ENCODE results near the gene PHETA1.
"Not testable (repeated sequence)": the region's sequence is repeated elsewhere in the genome, so short reads cannot be mapped to it uniquely, and the experiment has no call there.

PHETA1 gene

DNA sequence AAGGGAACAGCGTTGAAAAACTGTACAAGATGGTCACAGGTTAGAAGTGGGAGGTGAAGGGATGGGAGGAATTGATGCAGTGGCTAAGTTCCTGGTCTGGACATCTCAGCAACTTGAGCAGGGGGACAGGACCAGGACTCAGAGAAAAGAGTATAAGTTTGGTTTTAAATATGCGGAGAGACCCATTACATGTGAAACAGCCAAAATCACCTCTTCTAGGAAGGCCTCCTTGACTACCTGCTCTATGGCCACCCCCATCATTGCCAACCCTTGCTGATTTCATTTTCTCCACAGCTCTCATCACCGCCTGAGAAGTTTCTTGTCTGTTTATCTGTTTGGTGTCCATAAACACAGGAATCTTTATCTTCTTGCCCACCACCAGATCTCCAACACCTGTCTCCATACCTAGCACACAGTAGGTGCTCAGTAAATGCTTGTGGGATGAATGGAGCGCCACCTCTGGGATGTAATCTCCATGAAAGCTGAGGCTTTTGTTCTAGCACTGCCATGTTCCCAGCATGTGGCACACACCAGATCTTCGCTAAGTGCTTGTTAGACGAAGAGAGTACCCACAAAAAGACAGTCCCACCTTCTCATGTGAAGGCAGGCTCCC, 11.2 kb upstream of the PHETA1 start:
- no peak overlapping the region for H3K4me3 ChIP-seq (ENCODE audit: low read depth, low read length)
- TF ChIP-seq, protein P1, sequence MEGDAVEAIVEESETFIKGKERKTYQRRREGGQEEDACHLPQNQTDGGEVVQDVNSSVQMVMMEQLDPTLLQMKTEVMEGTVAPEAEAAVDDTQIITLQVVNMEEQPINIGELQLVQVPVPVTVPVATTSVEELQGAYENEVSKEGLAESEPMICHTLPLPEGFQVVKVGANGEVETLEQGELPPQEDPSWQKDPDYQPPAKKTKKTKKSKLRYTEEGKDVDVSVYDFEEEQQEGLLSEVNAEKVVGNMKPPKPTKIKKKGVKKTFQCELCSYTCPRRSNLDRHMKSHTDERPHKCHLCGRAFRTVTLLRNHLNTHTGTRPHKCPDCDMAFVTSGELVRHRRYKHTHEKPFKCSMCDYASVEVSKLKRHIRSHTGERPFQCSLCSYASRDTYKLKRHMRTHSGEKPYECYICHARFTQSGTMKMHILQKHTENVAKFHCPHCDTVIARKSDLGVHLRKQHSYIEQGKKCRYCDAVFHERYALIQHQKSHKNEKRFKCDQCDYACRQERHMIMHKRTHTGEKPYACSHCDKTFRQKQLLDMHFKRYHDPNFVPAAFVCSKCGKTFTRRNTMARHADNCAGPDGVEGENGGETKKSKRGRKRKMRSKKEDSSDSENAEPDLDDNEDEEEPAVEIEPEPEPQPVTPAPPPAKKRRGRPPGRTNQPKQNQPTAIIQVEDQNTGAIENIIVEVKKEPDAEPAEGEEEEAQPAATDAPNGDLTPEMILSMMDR (IDR thresholded peaks at IDR 0.05; ENCODE audit: low read depth, low read length) = no peak

DNA sequence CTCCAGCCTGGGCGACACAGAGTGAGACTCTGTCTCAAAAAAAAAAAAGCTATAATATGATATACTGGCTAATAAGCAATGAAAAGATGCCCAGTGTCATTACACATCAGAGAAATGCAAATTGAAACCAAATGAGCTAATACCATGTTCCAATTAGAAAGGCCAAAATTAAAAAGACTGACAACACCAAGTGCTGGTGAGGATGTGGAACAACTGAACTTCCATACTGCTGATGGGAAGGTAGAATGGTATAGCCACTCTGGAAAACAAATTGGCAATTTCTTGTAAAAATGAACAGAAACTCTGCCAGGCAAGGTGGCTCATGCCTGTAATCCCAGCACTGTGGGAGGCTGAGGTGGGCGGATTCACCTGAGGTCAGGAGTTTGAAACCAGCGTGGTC, 8.5 kb upstream of the PHETA1 start:
- no peak overlapping the region for H3K4me3 ChIP-seq (ENCODE audit: low read depth, low read length)
- TF ChIP-seq, protein P1 (IDR thresholded peaks at IDR 0.05; ENCODE audit: low read depth, low read length) = no peak

DNA sequence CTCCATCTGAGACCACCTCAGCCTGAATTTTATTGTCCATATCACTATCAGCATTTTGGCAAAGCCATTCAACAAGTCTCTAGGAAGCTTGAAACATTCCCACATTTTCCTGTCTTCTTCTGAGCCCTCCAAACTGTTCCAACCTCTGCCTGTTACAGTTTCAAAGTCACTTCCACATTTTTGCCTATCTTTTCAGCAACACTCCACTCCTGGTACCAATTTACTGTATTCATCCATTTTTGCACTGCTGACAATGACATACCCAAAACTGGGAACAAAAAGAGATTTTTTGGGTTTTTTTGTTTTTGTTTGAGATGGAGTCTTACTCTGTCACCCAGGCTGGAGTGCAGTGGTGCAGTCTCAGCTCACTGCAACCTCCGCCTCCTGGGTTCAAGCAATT, 4.3 kb upstream of the PHETA1 start:
- H3K4me3 ChIP-seq (ENCODE audit: low read depth, low read length) = not testable (repeated sequence)

DNA sequence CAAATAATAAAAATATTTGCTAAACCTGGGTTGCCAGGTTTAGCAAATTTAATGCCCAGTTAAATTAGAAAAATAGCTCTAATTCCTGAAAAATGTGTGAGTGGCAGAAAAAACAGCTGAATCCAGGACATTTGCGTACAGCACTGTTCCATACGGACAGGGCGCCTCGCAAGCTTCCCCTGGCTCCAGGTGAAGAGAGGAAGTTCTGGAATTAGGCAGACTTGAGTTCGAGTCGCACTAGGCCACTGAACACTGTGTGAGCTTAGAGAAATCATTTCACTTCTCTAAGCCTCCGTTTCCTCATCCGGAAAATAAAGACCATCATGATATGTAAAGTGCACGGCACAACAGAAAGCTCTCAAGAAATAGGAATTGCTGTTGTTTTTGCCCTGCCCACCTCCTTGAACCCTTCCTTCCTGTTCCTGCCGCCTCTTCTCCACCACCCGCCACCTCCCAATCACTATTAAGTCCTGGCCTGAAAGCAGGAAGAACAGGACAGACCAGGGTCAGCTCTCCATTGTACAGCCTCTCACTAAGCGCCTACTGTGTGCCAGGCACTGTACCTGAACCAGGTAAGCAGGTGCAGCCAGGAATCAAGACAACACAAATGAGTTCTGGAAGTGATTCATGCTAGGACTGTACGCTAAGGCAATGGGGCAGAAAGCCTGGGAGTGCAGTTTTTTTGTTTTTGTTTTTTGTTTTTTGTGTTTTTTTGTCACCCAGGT, 763 bp upstream of the PHETA1 start:
- TF ChIP-seq, protein P1 (IDR thresholded peaks at IDR 0.05; ENCODE audit: low read depth, low read length) = no peak
- H3K4me3 ChIP-seq (ENCODE audit: low read depth, low read length) = peak overlapping the region; percentile 74

DNA sequence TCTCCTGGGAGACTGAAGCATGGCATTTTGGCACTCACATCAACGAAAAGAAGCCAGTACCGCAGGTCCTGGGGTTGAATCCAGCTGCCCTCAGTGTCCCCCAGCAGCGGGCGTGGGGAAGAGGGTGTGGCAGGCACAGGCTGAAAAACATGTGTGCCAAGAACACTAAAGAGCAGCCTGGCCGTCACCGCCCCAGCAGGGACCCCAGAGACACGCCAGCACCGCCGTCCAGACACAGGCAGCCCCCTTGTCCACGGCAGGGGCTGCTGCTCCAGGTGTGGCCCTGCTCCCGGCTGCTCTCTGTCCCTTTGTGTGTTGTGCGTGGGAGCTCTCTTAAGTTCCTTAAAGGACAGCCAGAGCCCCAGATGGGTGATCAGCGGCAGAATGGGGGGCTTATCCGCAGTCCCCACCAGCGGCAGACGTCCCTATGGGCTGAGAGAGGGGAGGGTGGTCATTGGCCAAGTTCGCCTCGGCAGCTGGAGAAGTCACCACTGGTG, 556 bp downstream of the PHETA1 start:
- H3K4me3 ChIP-seq (ENCODE audit: low read depth, low read length) = peak overlapping the region; percentile 74
- TF ChIP-seq, protein P1 (IDR thresholded peaks at IDR 0.05; ENCODE audit: low read depth, low read length) = no peak

DNA sequence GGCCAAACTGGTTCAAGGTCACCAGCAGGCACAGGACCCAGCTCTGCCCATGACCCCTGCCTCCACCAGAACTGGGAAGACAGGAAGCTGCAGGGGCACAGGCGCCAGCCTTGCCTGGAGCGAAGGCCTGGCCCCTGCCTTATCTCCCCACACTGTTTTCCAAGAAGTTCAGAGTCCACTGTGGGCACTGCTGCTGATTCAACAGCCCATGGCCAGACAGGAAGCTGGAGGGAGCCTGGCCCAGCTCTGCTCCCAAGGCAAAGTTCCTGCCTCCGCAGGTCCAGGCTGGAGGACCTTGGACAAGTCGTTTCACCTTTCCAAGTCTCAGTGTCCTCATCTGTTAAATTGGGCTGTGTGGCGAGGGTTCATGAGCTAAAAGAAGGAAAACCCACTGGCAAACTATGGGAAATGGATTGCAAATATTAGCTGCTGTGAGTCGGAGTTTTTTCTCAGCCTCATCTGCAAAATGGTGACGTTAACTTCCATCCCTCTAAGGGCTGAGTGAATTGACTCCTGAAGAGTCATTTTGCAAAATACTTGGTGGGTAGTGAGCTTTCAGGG, 1.2 kb downstream of the PHETA1 start:
- TF ChIP-seq, protein P1 (IDR thresholded peaks at IDR 0.05; ENCODE audit: low read depth, low read length) = no peak
- peak overlapping the region; percentile 74 for H3K4me3 ChIP-seq (ENCODE audit: low read depth, low read length)

DNA sequence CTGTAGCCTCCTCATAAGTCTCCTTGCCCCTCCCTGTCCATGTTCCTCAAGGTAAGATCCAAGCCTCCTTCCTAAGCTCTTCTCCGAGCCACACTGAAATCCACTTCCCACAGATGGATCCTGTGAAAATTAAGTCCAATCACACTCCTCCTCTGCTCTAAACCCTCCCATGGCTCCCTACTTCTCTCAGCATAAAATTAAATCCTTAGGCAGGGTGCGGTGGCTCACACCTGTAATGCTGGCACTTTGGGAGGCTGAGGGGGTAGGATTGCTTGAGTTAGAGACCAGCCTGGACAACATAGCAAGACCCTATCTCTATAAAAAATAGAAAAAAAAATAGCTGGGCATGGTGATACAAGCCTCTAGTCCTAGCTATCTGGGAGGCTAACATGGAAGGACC, 2.3 kb downstream of the PHETA1 start:
- H3K4me3 ChIP-seq (ENCODE audit: low read depth, low read length) = no peak overlapping the region
- TF ChIP-seq, protein P1 (IDR thresholded peaks at IDR 0.05; ENCODE audit: low read depth, low read length) = no peak
